Breast epithelium (tissue), 3 donors: ENCODE measurements around the gene GNAI3.

ENCODE experiments used
- CTCF ChIP-seq, 3 donors: fragments of 450-650 bp; IDR thresholded peaks; one replicate each; pipeline ENCODE4 v1.5.1; 2016 to 2017; ENCODE audit warnings: antibody characterized with exemption in 3 of 3, mild to moderate bottlenecking in 3 of 3, moderate library complexity in 3 of 3
- POLR2A ChIP-seq: fragments of 450-650 bp; IDR thresholded peaks from one replicate; pipeline ENCODE4 v1.6.1; 2016; ENCODE audit warnings: antibody characterized with exemption, mild to moderate bottlenecking, moderate library complexity

- TF ChIP-seq CTCF (IDR thresholded peaks at IDR 0.05) (no peak), POLR2A (no peak)
Measured at GRCh38 chr1:109618661-109619575, 70.5 kb downstream of the GNAI3 start.
